ENCODE data around the gene SLC48A1. TPM values are rescaled to one million over a fixed set of nuclear protein-coding genes. Genes with fewer than 3 reads are reported as not detected.

The SLC48A1 gene
- total RNA-seq, 2 experiments from 2014 or later, result 4.5 to 5.8 TPM

DNA sequence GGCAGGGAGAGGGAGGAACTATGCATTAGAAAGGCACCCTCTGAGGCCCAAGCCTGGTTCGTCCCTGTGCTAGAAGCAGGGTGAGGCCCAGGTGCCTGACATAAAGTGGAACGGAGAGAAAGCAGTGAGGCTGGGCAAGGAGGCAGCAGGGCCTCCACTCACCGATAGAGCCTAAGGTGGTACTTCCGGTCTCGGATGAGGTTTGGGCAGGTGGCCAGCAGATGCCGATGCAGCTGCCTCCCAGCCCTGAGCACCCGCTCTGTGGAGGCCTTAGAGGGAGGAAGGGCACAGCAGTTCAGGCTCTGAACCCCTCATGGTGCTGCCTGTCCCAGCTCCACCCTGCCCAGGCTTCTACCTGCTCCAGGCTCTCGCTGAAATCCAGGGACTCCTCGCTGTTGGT, 21.5 kb upstream of the SLC48A1 start:
- Mint-ChIP-seq H3K9me3 (no peaks in the 10 kb centered on the region), H3K4me3 (no peak overlapping the region), H3K27me3 (no peaks in the 10 kb centered on the region), H3K27ac (no peak overlapping the region), H3K36me3 (ENCODE audit: low read depth) (no peaks in the 10 kb centered on the region), H3K4me1 (ENCODE audit: low read depth) (peaks cover 12% of the 10 kb centered on the region)
- Histone ChIP-seq H3K36me3 (ENCODE audit: insufficient read depth, low read length) (no peaks in the 10 kb centered on the region), H3K9me3 (ENCODE audit: control insufficient read depth in 1 of 2, insufficient read depth in 1 of 2, low read length in 2 of 2) (no peaks in the 10 kb centered on the region), H3K27ac (ENCODE audit: low read depth in 1 of 2, low read length in 2 of 2) (no peak overlapping the region), H3K4me1 (ENCODE audit: insufficient read depth, low read length) (peaks cover 20% of the 10 kb centered on the region), H3K4me3 (ENCODE audit: low read length) (no peak overlapping the region), H3K27me3 (ENCODE audit: control insufficient read depth in 1 of 2, insufficient read depth in 2 of 2, low read length in 2 of 2) (no peaks in the 10 kb centered on the region)
- intact Hi-C loops (cut with DNase I, micrococcal nuclease), result no loop called here
- ATAC-seq (ENCODE audit: poor library complexity) (no peak), DNase-seq (no peak)
- ChIA-PET CTCF (no interaction called here), POLR2A (no interaction called here)
- TF ChIP-seq, protein P1, sequence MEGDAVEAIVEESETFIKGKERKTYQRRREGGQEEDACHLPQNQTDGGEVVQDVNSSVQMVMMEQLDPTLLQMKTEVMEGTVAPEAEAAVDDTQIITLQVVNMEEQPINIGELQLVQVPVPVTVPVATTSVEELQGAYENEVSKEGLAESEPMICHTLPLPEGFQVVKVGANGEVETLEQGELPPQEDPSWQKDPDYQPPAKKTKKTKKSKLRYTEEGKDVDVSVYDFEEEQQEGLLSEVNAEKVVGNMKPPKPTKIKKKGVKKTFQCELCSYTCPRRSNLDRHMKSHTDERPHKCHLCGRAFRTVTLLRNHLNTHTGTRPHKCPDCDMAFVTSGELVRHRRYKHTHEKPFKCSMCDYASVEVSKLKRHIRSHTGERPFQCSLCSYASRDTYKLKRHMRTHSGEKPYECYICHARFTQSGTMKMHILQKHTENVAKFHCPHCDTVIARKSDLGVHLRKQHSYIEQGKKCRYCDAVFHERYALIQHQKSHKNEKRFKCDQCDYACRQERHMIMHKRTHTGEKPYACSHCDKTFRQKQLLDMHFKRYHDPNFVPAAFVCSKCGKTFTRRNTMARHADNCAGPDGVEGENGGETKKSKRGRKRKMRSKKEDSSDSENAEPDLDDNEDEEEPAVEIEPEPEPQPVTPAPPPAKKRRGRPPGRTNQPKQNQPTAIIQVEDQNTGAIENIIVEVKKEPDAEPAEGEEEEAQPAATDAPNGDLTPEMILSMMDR (IDR thresholded peaks at IDR 0.05), result no peak

DNA sequence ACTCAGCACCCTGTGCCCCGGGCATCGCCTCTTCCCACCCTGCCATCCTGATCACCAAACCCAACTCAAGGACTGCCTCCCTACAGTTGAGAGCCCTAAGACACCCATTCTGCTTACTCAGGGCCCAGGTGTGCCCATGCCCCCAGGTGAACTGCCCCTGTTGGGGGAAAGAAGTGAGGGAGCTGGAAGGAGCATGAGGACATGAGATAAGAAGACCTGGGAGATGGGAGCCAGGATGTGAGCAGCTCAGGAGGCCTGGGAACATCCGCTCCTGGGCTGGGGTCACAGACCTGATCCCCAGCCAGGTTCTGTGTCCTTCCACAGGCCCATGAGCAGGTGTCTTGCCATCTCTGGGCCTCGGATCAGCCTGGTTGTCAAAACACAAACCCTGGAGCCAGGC, 20.9 kb upstream of the SLC48A1 start:
- no peak for DNase-seq
- Mint-ChIP-seq H3K36me3 (ENCODE audit: low read depth) (no peaks in the 10 kb centered on the region), H3K27me3 (no peaks in the 10 kb centered on the region), H3K9me3 (no peaks in the 10 kb centered on the region), H3K4me1 (ENCODE audit: low read depth) (peaks cover 12% of the 10 kb centered on the region), H3K4me3 (no peak overlapping the region), H3K27ac (no peak overlapping the region)
- Histone ChIP-seq H3K4me1 (ENCODE audit: insufficient read depth, low read length) (peaks cover 20% of the 10 kb centered on the region), H3K27ac (ENCODE audit: low read depth in 1 of 2, low read length in 2 of 2) (no peak overlapping the region), H3K36me3 (ENCODE audit: insufficient read depth, low read length) (no peaks in the 10 kb centered on the region), H3K9me3 (ENCODE audit: control insufficient read depth in 1 of 2, insufficient read depth in 1 of 2, low read length in 2 of 2) (no peaks in the 10 kb centered on the region), H3K4me3 (ENCODE audit: low read length) (no peak overlapping the region), H3K27me3 (ENCODE audit: control insufficient read depth in 1 of 2, insufficient read depth in 2 of 2, low read length in 2 of 2) (no peaks in the 10 kb centered on the region)
- no peak for ATAC-seq (ENCODE audit: poor library complexity)
- TF ChIP-seq, protein P1 (IDR thresholded peaks at IDR 0.05), result no peak
- ChIA-PET CTCF (no interaction called here), POLR2A (no interaction called here)
- intact Hi-C loops (cut with DNase I, micrococcal nuclease), result no loop called here

DNA sequence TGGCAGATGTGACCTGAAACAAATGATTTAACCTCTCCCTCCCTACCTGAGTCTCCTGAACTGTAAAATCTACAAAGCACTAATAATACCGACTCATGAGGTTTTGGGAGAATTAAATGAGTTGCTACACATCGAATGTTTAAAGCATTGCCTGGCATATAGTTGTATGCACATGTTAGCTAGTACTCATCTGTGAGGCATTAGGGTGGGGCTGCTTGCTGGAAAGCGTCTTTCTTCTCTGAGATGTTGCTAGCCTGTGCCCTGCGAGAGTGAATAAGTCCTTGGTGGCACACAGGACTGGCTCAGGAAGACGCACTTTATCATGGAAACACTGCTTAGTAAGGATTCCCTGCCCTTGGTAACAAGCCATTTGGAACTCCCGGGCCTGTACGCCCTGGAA, 20.5 kb upstream of the SLC48A1 start:
- no peaks in the 10 kb centered on the region for H3K9me3 ChIP-seq (ENCODE audit: control insufficient read depth in 1 of 2, insufficient read depth in 1 of 2, low read length in 2 of 2)
- no peaks in the 10 kb centered on the region for H3K36me3 ChIP-seq (ENCODE audit: insufficient read depth, low read length)
- Mint-ChIP-seq H3K36me3 (ENCODE audit: low read depth) (no peaks in the 10 kb centered on the region), H3K9me3 (no peaks in the 10 kb centered on the region), H3K27me3 (no peaks in the 10 kb centered on the region), H3K27ac (no peak overlapping the region), H3K4me1 (ENCODE audit: low read depth) (peaks cover 17% of the 10 kb centered on the region), H3K4me3 (no peak overlapping the region)
- intact Hi-C loops (cut with DNase I, micrococcal nuclease), result no loop called here
- H3K27me3 ChIP-seq (ENCODE audit: control insufficient read depth in 1 of 2, insufficient read depth in 2 of 2, low read length in 2 of 2), result no peaks in the 10 kb centered on the region
- TF ChIP-seq, protein P1 (IDR thresholded peaks at IDR 0.05), result no peak
- DNase-seq (no peak), ATAC-seq (ENCODE audit: poor library complexity) (no peak)
- H3K4me1 ChIP-seq (ENCODE audit: insufficient read depth, low read length), result peaks cover 20% of the 10 kb centered on the region
- H3K4me3 ChIP-seq (ENCODE audit: low read length), result no peak overlapping the region
- POLR2A ChIA-PET, result no interaction called here
- CTCF ChIA-PET, result no interaction called here
- H3K27ac ChIP-seq (ENCODE audit: low read depth in 1 of 2, low read length in 2 of 2), result no peak overlapping the region
